GM19397 (cell line): ENCODE data around the gene TRAPPC6A.

Source experiments
- ATAC-seq: cut with Tn5 transposase; IDR thresholded peaks from one replicate; pipeline ENCODE4 v1.9.1; 2021; ENCODE audit warnings: mild to moderate bottlenecking, moderate library complexity; ENCODE audit not compliant: unreplicated experiment

TRAPPC6A gene

DNA sequence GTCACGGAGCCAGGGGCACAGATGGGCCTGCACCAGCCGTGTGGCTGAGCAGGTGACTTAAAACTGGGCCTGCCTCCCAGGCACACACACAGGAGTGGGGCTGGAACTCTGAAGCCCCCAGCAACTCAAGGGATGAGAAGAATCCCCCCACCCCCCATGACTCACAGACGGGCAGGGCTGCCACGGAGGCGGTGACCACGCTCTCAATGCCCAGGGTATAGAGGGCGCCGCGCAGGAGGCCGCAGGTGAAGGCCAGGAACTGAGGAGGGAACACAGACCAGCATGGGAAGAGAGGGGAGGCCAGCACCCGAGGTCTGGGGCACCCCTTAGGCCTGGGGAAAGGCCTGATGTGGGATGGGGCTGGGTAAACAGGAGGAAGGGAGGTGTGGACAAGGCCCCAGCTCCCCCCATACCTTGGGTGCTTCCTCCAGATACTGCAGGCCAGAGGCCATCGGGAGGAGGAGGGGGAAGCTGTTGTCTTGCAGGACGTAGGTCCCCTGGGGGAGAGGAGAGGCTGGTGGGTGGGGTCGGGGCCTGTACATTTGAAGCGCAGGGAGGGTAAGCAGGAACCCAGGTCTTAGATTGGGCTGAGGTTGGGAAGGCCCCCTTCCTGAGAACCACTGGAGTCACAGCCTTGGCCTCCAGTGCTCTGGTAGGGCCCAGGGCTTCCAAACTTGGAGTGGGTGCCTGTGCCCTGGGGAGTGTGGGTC is 14.1 kb downstream of the TRAPPC6A start:
- ATAC-seq: no peak

DNA sequence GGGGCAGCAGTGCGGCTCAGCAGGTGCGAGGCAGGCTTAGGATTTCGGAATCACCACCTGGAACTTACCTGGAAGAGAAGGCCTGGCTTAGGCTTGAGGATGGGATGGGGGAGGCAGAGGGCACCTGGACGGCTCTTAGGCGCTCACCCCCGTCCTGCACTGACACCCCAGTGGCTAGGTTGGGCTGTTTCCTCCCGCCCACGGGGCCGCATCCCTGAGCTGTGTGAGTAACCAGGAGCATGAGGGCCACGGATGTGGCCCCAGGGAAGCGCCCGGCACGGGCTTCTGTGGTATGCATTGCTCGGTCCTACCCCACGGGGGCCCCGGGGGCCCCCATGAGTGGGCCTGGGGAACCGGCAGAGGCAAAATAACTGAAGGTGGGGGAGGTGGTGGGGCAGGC is 14.9 kb downstream of the TRAPPC6A start:
- ATAC-seq: no peak

DNA sequence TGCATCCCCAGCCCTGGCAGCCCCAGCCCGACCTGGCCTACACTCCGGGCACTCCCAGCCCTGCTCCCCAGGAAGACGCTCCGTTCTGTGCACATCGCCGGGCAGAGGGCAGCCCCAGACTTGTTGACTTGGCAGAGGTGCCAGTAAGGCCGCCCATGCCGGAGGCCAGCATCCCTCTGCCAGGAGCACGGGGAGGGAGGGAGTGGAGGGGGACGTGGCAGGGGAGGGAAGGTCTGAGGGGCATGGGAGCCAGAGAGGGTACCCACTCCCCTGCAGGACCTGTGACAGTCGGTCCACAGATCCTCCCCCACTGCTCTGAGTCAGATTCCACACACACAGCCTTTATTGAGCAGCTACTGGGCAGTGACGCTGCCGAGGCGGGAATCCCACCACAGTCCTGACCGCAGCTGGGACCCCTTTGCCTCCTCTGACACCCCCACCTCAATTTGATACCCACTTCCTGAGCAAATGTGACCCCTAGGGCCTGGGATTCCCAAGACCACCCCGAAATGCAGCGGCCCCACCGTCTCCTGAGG is 15.4 kb downstream of the TRAPPC6A start:
- ATAC-seq: no peak

DNA sequence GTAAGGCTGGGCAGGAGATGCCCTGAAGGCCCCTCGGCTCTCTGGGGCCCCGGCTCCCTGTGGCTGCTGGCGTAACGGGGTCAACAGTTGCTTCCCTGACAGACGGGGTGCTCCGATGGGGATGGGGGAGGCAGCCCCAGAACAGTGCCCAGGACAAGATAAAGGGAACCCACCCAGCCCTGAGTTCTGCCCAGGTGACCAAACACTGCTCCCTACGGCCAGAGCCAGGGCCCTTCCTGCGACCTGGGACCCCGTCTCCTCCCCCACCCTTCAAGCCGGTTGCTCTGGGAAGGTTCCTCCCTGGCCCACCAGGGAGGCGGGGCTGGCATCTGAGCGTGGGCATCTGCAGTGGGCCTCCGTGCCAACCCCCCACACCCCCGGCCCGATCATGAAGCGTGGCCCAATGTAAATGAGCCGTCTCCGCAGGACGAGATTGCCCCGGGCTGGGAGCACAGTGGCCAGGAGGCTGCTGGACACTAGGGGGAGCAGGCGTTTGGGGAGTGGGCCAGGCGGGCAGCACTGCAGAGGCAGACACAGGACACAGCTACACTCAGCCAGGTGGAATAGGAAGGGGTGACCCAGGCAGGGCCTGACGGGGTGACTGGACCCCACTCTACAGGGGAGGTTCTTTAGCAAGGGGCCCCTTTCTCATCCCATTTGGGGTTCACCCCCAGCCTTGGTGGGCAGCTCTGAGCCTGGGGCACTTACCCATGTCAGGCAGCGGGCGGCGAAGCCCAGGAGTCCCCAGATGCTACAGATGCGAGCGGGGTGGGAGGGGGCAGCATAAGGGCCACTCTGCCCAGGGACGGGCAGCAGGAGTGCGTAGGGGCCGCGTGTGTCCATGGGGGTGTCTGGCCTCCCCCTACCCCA is 16.1 kb downstream of the TRAPPC6A start:
- ATAC-seq: no peak

DNA sequence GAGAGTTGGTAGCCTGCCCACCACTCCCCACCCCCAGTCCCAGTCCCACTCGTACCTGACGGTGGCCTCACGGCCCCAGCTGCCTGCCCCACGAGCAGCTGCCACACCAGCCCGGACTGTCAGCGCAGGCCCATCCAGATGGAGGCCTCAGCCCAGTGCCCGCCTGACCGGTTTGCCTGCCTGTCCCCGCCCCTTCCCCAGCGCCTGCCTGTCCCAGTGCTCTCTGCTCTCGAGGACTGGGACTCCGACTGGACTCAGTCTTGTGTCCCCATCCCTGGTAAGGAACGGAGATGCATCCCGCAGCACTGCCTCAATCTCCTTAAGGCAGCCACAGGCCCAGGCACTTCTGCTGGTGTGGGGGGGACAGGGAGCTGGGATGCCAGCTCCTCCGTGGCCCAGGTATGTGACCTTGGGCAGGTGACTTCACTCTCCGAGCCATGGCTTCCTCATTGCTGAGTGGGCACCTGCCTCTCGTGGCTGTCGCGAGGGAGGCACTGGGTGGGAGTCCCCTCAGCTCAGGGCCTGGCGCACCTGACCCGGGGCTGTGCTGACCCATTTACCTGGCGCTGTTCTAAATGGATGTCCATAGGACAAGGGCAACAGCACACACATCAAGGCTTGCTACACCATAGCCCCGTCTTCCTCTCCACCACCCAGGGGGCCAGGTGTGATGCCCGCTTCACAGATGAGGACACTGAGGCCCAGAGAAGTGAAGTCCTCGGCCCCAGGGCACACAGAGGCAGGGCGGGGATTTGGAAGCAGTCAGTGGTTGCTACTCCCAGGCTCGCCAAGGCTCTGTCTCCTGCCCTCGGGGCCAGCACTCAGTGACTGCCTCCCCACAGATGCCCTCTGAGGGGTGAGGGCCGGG is 16.9 kb downstream of the TRAPPC6A start, which contains the start of gene NKPD1:
Gene NKPD1 (minus strand): TSS at position 113 of the 868 bp plus-strand sequence. CDS start 832 bp downstream, outside the sequence.
- no peak for ATAC-seq

DNA sequence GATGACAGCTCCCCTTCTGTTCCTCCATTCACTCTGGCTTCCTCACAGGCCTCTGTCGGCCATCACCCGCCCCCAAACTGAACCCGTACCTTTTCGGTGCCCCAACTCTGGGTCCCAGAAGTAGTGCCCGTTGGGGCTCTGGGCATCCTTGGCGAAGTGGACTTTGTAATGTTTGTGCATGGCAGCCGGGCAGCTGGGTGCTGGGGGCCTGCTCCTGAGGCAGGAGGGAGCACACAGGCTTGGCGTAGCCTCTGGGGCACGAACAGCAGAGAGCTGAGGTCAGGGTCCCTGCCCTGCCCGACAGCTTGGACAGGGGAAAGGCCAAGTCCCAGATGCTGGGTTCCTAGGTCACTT is 18.1 kb downstream of the TRAPPC6A start:
- no peak for ATAC-seq

DNA sequence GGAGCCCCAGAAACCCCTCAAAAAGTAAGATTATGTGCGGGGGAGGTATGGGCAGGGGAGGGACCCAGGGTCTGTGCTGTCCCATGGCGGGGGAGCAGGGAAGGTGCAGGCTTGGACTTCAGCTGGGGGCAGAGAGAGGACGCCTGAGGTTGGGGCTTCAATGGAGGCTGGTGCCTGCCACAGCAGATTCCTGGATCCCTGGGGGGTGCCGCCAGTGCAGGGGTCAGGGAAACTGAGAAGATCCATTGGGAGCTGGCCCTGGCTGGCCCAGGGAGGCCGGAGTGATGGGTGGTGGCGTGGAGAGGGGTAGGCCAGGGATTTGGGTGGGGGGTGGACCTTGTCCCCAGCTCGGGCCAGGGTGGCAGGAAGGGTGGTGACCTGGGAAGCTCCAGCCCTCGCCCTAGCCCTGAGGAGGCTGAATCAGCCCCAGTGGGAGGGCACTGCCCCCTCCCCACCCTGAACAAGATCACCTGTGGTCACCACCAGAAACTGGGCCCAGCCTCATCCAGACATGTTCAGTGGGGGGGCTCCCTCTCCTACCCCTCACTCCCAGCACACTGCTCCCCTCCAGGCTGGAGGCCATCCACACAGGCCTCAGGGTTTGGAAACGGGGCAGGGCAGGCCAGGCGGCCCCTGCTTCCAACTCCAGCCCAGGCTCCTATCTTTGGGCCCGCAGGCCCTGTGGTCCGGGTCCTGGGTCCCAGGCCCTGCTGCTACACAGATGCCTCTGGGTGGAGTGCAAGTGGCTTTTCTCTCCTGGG is 18.6 kb downstream of the TRAPPC6A start:
- no peak for ATAC-seq

DNA sequence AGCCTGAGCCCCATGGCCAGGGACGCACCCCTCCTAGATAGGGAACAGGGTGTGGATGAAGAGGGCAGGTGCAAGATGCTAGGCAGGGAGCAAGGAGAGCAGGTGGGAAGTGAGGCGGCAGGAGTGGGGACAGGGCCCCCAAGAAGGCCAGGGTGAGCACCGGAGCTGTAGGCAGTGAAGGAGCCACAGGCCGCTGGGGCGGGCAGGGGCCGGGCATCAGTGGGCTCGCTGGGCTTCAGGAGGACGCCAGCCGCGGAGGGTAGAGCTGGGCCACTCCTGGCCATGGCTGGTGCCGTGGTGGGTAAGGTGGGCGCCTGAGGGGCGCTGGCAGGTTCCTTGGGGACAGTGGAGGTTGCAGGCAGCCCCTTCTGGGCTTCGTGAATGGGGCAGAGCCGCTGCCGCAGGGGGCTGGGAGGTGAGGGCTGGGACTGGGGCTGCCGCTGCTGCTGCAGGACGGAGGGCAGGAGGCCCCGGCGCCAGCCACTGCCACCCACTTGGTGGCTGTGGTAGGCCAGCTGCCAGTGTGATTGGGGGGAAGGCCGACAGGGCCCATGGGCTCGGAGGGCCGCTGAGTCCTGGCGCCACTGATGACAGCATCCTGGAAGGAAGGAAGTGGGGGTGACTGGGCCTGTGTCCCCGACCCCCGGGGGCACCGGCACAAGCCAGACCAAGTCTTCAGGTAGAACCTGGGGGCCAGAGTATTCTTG is 19.4 kb downstream of the TRAPPC6A start:
- ATAC-seq: no peak

DNA sequence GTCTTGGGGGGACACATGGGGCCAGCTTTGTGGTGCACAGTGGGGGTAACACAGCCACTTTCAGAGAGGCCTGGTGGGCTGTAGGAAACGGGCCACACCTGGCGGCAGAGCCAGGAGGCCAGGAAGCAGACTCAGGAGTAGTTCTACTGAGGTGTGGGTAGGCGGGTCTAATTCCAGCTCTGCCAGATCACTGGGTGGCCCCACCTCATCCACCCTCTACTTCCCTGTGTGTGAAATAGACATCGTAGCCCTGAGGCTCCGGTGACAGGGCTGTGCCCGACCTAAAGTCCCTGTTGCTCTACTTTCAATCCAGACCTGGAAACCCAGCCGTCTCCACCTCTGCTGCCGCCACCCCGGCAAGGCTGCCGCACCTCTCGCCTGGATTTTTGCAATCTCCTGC is 21.3 kb downstream of the TRAPPC6A start:
- no peak for ATAC-seq

DNA sequence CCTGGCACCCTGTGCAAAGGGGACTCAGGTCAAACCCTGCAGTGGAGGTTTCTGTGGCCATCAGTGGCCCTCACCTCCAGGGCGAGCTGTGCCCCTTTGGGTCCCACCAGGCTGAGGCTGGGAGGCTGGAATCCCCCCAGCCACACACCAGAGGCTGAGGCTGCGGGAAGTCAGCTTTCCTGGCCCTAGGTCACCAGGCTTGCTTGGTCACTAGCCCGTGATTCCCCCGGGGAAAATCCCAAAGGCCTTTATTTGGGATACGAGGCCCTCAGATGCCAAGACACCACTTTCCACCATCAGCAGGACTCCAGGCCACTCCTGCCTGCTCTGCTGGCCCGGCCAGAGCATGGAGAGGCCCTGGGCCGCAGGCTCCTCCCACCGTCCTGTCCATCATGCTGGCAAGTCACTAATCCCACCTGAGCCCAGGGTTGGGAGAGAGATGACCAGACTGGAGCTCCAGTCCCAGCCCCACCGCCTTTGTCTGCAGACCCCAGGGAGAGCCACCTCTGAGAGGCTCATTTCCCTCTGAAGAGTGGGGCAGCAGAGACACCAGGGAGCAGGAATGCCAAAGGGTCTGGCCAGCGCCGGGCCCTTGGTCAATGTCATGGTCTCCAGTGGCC is 21.9 kb downstream of the TRAPPC6A start:
- no peak for ATAC-seq

DNA sequence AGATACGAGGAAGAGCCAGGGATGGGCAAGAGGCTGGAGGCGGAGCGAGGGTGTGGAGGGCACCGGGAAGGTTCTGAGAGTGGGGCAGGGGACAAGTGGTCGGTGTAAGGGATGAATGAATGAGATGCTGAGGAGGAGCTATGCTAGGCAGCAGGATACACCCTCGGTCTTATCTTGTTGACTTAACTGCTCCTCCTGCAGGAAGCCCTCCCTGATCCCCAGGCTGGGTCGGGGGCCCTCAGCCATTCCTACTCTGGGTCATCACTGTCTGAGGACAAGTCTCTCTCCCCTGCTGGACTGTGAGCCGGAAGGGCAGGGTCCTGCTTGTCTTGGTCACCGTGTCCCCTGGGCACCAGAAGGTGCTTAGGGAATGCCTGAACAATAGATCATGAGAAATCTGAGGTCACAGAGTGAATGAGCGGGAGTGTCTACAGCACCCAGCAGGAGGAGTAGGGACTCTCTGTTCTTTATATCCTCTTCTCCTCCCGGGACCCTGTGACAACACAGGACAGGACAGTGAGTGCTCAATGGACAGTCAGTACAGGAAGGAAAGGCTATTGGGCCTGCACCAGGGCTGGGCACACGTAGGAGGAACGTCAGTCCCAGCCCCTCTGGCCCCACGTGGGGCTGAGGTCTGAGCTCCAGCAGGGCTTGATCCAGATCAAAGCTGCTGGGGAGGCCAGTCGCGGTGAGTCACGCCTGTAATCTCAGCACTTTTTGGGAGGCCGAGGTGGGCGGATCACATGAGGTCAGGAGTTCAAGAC is 23.8 kb downstream of the TRAPPC6A start:
- no peak for ATAC-seq

DNA sequence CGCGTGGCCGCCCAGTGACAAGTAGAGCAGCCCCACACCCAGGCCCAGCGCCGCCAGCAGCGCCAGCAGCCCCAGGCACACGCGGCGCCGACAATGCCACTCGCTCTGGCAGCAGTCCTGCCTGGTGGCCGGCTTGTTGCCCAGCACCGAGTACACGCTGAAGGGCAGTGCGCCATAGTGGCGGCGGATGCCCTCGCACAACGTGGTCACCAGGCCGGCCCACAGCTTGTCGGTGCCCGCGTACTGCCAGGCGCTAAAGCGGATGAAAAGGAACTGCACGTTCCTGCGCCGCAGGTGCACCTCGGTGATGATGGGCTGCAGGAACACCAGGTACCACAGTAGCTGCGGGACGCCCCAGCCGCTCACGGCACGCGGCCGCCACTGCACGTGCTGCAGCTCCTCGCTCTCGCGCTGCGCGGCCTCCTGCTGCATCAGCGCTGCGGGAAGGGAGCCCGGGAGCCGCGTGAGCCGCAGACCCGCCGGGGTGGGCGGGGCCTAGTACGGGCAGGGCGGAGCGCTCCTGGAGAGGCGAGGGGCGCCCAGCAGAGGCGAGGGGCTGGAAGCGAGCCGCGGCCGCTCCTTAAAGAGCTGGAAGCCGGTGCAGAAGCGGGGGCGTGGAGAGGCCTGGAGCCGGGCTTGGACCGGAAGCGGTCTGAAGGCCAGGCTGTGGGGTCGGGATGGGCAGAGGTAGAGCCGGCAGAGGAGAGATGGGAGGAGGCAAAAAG is 24.5 kb downstream of the TRAPPC6A start:
- ATAC-seq: no peak

DNA sequence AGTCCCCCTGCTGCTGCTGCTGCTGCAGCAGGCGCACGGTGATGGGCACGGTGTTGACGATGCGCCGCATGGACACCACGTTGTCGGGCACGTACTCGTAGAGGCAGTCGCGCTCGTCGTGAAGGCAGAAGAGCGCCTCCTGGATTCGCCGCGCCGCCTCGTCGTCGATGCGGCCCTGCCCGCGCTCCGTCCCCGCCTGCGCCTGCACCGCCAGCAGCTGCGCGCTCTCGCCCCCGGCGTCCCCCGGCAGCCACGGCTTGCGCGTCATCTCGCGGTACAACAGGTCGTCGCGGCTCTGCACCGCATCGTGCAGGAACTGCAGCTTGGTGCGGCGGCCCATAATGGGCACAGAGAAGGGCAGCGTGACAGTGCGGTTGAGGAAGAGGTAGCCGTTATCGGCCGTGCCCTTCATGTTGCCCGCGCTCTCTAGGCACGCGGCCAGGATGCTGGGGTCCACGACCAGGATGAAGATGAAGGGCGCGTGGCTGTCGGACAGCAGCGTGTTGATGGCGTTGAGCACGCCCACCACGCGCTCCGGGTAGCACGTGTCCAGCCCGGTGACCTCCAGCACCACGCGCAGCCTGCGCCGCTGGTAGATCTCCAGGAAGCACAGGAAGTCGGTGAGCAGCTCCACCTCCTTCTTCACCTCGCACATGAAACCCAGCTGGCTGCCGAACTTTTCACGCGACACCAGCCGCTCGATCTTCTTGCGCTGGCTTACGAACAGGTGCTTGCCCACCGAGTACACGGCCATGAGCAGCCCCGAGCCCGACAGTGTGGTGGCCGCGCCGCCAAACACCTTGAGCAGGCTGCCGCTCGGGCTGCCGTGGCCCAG is 25.3 kb downstream of the TRAPPC6A start:
- no peak for ATAC-seq

DNA sequence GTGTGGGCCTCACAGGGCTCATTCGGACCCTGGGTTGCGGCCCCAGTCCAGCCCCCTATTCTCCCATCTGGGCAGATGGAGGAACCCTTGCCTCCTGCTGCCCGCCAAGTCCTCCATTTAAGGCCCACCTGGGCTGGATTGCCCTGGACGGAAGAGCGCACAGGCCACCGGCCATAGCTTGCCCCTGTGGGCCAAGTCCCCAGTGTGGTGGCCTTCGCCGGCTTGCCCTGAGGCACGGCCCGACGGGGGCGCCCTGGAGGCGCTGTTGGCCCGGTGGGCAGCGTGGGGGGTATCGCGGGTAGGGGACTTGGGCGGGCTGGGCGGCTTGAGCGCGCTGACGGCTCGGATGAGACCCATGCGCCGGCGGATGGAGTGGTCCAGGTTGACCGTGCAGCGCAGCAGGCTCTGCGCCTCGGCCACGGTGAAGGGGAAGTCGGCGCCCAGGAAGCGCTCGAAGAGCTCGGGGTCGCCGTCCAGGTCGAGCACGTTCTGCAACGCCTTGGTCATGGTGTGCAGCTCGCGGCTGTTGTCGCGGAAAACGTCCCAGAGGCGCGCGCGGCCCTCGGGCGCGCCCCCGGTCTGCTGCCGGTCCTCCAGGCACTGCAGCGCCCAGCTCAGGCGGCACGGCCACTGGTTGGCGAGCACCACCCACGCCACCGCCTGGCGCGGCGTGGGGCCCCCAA is 26.1 kb downstream of the TRAPPC6A start:
- ATAC-seq: no peak

DNA sequence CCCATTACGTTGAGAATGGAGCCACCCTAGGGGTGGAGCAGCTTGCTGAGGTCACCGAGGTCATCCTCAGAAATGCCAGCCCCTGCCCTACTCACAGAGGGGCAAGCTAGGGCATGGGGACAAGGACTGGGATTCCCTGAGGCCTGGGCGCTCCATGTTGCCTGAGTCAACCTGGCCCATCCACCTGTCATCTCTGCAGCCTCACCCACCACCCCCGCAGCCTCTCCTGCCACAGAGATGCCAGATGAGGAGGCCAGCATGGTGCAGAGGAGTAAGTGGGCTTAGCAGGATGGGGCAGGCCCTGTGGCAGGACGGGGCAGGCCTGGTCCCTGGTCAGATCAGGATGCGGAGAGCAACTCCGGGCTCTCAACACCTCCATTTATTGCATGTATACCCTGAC is 26.7 kb downstream of the TRAPPC6A start:
- no peak for ATAC-seq

DNA sequence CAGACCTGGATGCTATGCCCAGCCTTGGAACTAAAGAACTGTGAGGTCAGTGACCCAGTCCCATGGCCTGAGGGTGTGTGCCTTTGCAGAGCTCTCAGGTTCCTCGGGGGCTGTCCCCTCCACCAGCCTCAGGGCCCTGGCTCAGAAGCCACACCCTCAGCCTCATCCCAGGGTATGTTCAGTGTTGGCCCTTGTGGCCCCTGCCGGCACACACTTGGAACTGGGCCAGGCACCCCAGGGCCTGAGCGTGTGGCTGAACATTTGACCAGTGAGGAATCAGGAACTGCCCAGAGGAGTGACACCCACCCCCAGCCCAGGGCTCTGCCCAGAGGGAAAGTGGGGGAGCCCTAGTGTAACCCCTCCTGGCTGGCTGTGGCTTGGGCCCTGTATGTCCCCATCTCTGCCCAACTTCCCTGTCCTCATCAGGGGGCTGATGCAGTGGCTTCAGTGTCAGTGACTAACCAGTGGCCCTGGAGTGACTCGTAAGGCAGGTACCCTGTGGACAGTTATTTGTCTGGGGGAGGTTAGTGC is 27.2 kb downstream of the TRAPPC6A start:
- ATAC-seq: no peak
